ENCODE measurements around the gene RMP24.

The RMP24 gene

GRCh38 chr18:36028859-36029258 is 56.4 kb downstream of the RMP24 start:
- H3K27me3 ChIP-seq (ENCODE audit: control insufficient read depth in 1 of 2, insufficient read depth in 2 of 2, low read length in 2 of 2) = no peaks in the 10 kb centered on the region
- FAIRE-seq = no peak
- intact Hi-C loops (cut with micrococcal nuclease; ENCODE audit: unreplicated experiment) (no loop called here), in situ Hi-C loops (cut with HindIII; ENCODE audit: extremely low pct_ligation_motif_present, low pct_unique_long_range_greater_than_20kb) (loop anchor here (10.0 kb wide), 1 partner anchor 256 kb away; no protein-coding TSS in a partner anchor)
- no peaks in the 10 kb centered on the region for H3K9me3 ChIP-seq (ENCODE audit: low read length)
- peak; percentile 58 for DNase-seq (ENCODE audit: low spot score)
- no peak overlapping the region for H3K27ac ChIP-seq (ENCODE audit: extremely low read length, insufficient read depth, low read length)
- H4K20me1 ChIP-seq (ENCODE audit: insufficient read depth, low read length) = peaks cover 6% of the 10 kb centered on the region; the same call in 1 of the 2 replicates
- no peak overlapping the region for H2AFZ ChIP-seq (ENCODE audit: low read length)
- H3K4me2 ChIP-seq (ENCODE audit: low read depth, low read length) = no peak overlapping the region
- CTCF ChIA-PET (ENCODE audit: low intra/inter-chr PET ratio, low total read pairs) = no interaction called here
- H3K9ac ChIP-seq (ENCODE audit: insufficient read depth, low read depth, low read length) = no peak overlapping the region
- POLR2A ChIA-PET = interaction anchor here (1.3 kb wide), 1 partner anchor 38 kb away, joined by 3 read pairs; the partner anchor contains the start of gene RPRD1A
- peaks cover 20% of the 10 kb centered on the region for H3K79me2 ChIP-seq (ENCODE audit: insufficient read depth, low read length)
- peaks cover 5 to 54% of the 10 kb centered on the region in 2 experiments; a peak in 4 of 5 replicates for H3K36me3 ChIP-seq (replicated peaks in 1 of 2; ENCODE audit: control insufficient read depth in 1 of 2, insufficient read depth in 2 of 2, low read length in 2 of 2)
- BruUV-seq (replicated peaks) = no TSS peak
- peaks cover 18% of the 10 kb centered on the region for H3K4me1 ChIP-seq (ENCODE audit: insufficient read depth, low read length)
- H3K4me3 ChIP-seq (replicated peaks in 1 of 3; ENCODE audit: insufficient read depth in 1 of 3, low read depth in 2 of 3, low read length in 3 of 3) = no peak overlapping the region
- peak; percentile 79 for ATAC-seq
- WGBS (ENCODE audit: low lambda C conversion rate) = 72% methylated on average over 2 of the region's 2 CpGs
- TF ChIP-seq RNF2 (conservative IDR thresholded peaks at IDR 0.05; ENCODE audit: low read depth) (no peak), FOSL2 (CRISPR knock-in tag; IDR thresholded peaks at IDR 0.05) (peak; percentile 30; the same call in 1 of the 2 replicates), ZSCAN20 (CRISPR knock-in tag; IDR thresholded peaks at IDR 0.05; ENCODE audit: borderline replicate concordance) (no peak), SMAD9 (CRISPR knock-in tag; IDR thresholded peaks at IDR 0.05) (no peak), ZMYM4 (CRISPR knock-in tag; IDR thresholded peaks at IDR 0.05) (0 out of 2 replicates have a peak, but pooled peaks have one; percentile 34), ZKSCAN5 (CRISPR knock-in tag; IDR thresholded peaks at IDR 0.05) (no peak), ZNF143 (CRISPR knock-in tag; IDR thresholded peaks at IDR 0.05) (no peak), ZNF749 (CRISPR knock-in tag; IDR thresholded peaks at IDR 0.05; ENCODE audit: borderline replicate concordance) (no peak), ZBTB38 (CRISPR knock-in tag; IDR thresholded peaks at IDR 0.05) (no peak), ELK4 (CRISPR knock-in tag; IDR thresholded peaks at IDR 0.05; ENCODE audit: borderline replicate concordance) (no peak), NONO (IDR thresholded peaks at IDR 0.05) (no peak), NONO (CRISPR knock-in tag; conservative IDR thresholded peaks at IDR 0.05) (no peak)
- TF ChIP-seq, protein P1, sequence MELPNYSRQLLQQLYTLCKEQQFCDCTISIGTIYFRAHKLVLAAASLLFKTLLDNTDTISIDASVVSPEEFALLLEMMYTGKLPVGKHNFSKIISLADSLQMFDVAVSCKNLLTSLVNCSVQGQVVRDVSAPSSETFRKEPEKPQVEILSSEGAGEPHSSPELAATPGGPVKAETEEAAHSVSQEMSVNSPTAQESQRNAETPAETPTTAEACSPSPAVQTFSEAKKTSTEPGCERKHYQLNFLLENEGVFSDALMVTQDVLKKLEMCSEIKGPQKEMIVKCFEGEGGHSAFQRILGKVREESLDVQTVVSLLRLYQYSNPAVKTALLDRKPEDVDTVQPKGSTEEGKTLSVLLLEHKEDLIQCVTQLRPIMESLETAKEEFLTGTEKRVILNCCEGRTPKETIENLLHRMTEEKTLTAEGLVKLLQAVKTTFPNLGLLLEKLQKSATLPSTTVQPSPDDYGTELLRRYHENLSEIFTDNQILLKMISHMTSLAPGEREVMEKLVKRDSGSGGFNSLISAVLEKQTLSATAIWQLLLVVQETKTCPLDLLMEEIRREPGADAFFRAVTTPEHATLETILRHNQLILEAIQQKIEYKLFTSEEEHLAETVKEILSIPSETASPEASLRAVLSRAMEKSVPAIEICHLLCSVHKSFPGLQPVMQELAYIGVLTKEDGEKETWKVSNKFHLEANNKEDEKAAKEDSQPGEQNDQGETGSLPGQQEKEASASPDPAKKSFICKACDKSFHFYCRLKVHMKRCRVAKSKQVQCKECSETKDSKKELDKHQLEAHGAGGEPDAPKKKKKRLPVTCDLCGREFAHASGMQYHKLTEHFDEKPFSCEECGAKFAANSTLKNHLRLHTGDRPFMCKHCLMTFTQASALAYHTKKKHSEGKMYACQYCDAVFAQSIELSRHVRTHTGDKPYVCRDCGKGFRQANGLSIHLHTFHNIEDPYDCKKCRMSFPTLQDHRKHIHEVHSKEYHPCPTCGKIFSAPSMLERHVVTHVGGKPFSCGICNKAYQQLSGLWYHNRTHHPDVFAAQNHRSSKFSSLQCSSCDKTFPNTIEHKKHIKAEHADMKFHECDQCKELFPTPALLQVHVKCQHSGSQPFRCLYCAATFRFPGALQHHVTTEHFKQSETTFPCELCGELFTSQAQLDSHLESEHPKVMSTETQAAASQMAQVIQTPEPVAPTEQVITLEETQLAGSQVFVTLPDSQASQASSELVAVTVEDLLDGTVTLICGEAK (IDR thresholded peaks at IDR 0.05) = no peak
- TF ChIP-seq, protein P1 (CRISPR knock-in tag; IDR thresholded peaks at IDR 0.05) = no peak
- TF ChIP-seq, protein P2, sequence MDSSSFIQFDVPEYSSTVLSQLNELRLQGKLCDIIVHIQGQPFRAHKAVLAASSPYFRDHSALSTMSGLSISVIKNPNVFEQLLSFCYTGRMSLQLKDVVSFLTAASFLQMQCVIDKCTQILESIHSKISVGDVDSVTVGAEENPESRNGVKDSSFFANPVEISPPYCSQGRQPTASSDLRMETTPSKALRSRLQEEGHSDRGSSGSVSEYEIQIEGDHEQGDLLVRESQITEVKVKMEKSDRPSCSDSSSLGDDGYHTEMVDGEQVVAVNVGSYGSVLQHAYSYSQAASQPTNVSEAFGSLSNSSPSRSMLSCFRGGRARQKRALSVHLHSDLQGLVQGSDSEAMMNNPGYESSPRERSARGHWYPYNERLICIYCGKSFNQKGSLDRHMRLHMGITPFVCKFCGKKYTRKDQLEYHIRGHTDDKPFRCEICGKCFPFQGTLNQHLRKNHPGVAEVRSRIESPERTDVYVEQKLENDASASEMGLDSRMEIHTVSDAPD (CRISPR knock-in tag; IDR thresholded peaks at IDR 0.05) = no peak
